Uterus (tissue), 4 donors: ENCODE results near the gene BCAS3. TPM values are rescaled to one million over a fixed set of nuclear protein-coding genes. Genes with fewer than 3 reads are reported as not detected.

Experiments
- DNase-seq, 2 donors: peaks; one replicate each; pipeline ENCODE4 v3.0.0-alpha.2; 2019 to 2020
- H3K27ac ChIP-seq, 2 donors: fragments of 200-600 bp; sonication (generic); 1 replicate in 1 of 2; 2 replicates in 1 of 2; pipeline ENCODE4 v1.5.1; 2016 to 2018
- H3K27me3 ChIP-seq, 2 donors: fragments of 200-600 bp; sonication (generic); one replicate each; pipeline ENCODE4 v1.5.1; 2018 to 2019; ENCODE audit warnings: control low read depth in 1 of 2
- H3K36me3 ChIP-seq, 2 donors: fragments of 200-600 bp; sonication (generic); one replicate each; pipeline ENCODE4 v1.5.1; 2019; ENCODE audit warnings: control low read depth in 1 of 2
- H3K4me1 ChIP-seq, 2 donors: fragments of 200-600 bp; sonication (generic); one replicate each; pipeline ENCODE4 v1.5.1; 2018 to 2019; ENCODE audit warnings: control low read depth in 1 of 2
- H3K4me3 ChIP-seq, 2 donors: fragments of 200-600 bp; sonication (generic); 1 replicate in 1 of 2; 2 replicates in 1 of 2; pipeline ENCODE4 v1.5.1; 2018 to 2019; ENCODE audit warnings: mild to moderate bottlenecking in 1 of 2
- H3K9me3 ChIP-seq, 2 donors: fragments of 200-600 bp; sonication (generic); one replicate each; pipeline ENCODE4 v1.5.1; 2019; ENCODE audit warnings: control low read depth in 1 of 2
- CTCF ChIP-seq, 4 experiments: fragments of 200-600 bp in 2 of 4; fragments of 450-650 bp in 2 of 4; sonication (generic) in 2 of 4; IDR thresholded peaks; one replicate each; pipeline ENCODE4 v1.5.1; 2016 to 2019; ENCODE audit warnings: antibody characterized with exemption in 4 of 4, mild to moderate bottlenecking in 2 of 4, moderate library complexity in 1 of 4
- POLR2A ChIP-seq, 2 donors: fragments of 450-650 bp; IDR thresholded peaks; one replicate each; pipeline ENCODE4 v1.6.1; 2016; ENCODE audit warnings: antibody characterized with exemption in 2 of 2, mild to moderate bottlenecking in 1 of 2, moderate library complexity in 1 of 2
- intact Hi-C: fragments of 100-400 bp; cut with DNase I; formaldehyde crosslinking; loops from one replicate; pipeline ENCODE4 v1.15.1; 2023; ENCODE audit warnings: low total_unique reads
- total RNA-seq, 4 donors: library from RNA; depleted of rRNA in 3 of 4; stranded (reverse); fragments of >200 nt in 3 of 4; gene quantifications; one replicate each; pipeline versions ENCODE4 v1.1.0 to v1.2.4, GENCODE V29; 2014 to 2023
- donor health status: DM: yes; HTN: yes; CAD: no.

The BCAS3 gene
- total RNA-seq, 4 donors from 2014 or later: 42.6 to 147 (median 83.7) TPM

- no peaks in the 10 kb centered on the region for H3K4me1 ChIP-seq
- no peaks in the 10 kb centered on the region for H3K27me3 ChIP-seq
- H3K9me3 ChIP-seq: peaks cover 0 to 5% of the 10 kb centered on the region in 2 donors
- H3K36me3 ChIP-seq: no peaks in the 10 kb centered on the region
- intact Hi-C loops: no loop called here
- no peak overlapping the region for H3K27ac ChIP-seq
- no peak for DNase-seq
- TF ChIP-seq CTCF (IDR thresholded peaks at IDR 0.05): no peak
- no peak for TF ChIP-seq POLR2A (IDR thresholded peaks at IDR 0.05)
- H3K4me3 ChIP-seq: no peak overlapping the region
Observed at GRCh38 chr17:60959696-60960095, 282.0 kb downstream of the BCAS3 start.

GRCh38 chr17:60960398-60961065, 282.9 kb downstream of the BCAS3 start:
- intact Hi-C loops: no loop called here
- no peak for DNase-seq
- Histone ChIP-seq H3K36me3 (no peaks in the 10 kb centered on the region), H3K4me3 (no peak overlapping the region), H3K27ac (no peak overlapping the region), H3K27me3 (no peaks in the 10 kb centered on the region), H3K9me3 (peaks cover 0 to 5% of the 10 kb centered on the region in 2 donors), H3K4me1 (no peaks in the 10 kb centered on the region)
- TF ChIP-seq POLR2A (IDR thresholded peaks at IDR 0.05) (no peak), CTCF (IDR thresholded peaks at IDR 0.05) (no peak)

- Histone ChIP-seq H3K4me3 (no peak overlapping the region), H3K27ac (no peak overlapping the region), H3K36me3 (no peaks in the 10 kb centered on the region), H3K27me3 (no peaks in the 10 kb centered on the region), H3K4me1 (no peaks in the 10 kb centered on the region), H3K9me3 (peaks cover 0 to 15% of the 10 kb centered on the region in 2 donors)
- DNase-seq: no peak
- intact Hi-C loops: no loop called here
- no peak for TF ChIP-seq CTCF (IDR thresholded peaks at IDR 0.05)
Observed at GRCh38 chr17:60964160-60964559, 286.5 kb downstream of the BCAS3 start.

GRCh38 chr17:60968266-60968665, 290.6 kb downstream of the BCAS3 start:
- no peak overlapping the region for H3K4me3 ChIP-seq
- no peaks in the 10 kb centered on the region for H3K36me3 ChIP-seq
- H3K27me3 ChIP-seq: no peaks in the 10 kb centered on the region
- intact Hi-C loops: no loop called here
- peaks cover 0 to 15% of the 10 kb centered on the region in 2 donors for H3K9me3 ChIP-seq
- TF ChIP-seq CTCF (IDR thresholded peaks at IDR 0.05) (no peak), POLR2A (IDR thresholded peaks at IDR 0.05) (no peak)
- H3K4me1 ChIP-seq: no peaks in the 10 kb centered on the region
- DNase-seq: no peak
- H3K27ac ChIP-seq: no peak overlapping the region

DNA sequence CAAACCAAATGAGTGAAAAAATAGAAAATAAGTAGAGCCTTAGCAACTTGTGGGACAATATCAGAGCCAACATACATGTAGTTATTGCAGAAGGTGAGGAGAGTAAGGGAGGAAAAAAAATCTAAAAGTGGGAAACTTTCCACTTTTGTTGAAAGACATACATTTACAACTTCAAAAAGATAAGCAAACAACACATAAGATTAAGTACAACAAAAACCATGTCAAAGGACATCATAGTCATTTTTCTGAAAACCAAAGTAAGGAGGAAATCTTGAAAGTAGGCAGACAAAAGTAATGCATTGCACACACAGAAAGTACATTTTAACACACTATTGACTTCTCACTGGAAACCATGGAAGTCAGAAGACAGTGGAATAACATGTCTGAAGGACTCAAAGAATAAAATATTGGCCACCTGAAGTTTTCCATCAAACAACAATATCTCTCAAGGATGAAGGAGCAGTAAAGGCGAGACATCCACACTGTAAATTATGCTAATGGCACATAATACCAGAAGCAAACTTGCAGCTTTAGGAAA, 291.9 kb downstream of the BCAS3 start:
- Histone ChIP-seq H3K9me3 (peaks cover 0 to 11% of the 10 kb centered on the region in 2 donors), H3K27me3 (no peaks in the 10 kb centered on the region), H3K36me3 (no peaks in the 10 kb centered on the region), H3K4me3 (no peak overlapping the region), H3K4me1 (no peaks in the 10 kb centered on the region), H3K27ac (no peak overlapping the region)
- no peak for DNase-seq
- intact Hi-C loops: no loop called here
- TF ChIP-seq POLR2A (IDR thresholded peaks at IDR 0.05) (no peak), CTCF (IDR thresholded peaks at IDR 0.05) (no peak)
